EH (cell line): ENCODE data around the gene CUTA.

Experiments used
- DNase-seq: peaks from one replicate; pipeline ENCODE4 v3.0.0-alpha.2; 2015; ENCODE audit warnings: low read depth

Gene CUTA

GRCh38 chr6:33417903-33418689, at the start of gene CUTA:
CUTA (minus strand) TSS chr6:33418107; CDS start chr6:33418000, 107 bp downstream.
- peak; percentile 100 for DNase-seq

- no peak for DNase-seq
Observed at GRCh38 chr6:33467091-33467490, 49.2 kb upstream of the CUTA start.

- no peak for DNase-seq
Observed at GRCh38 chr6:33466075-33466735, 48.3 kb upstream of the CUTA start.

GRCh38 chr6:33459226-33459625, 41.3 kb upstream of the CUTA start:
- no peak for DNase-seq

- DNase-seq, result no peak
Observed at GRCh38 chr6:33458676-33459075, 40.8 kb upstream of the CUTA start.

GRCh38 chr6:33456156-33456555, 38.2 kb upstream of the CUTA start:
- no peak for DNase-seq

- DNase-seq, result no peak
Observed at GRCh38 chr6:33455051-33455450, 37.1 kb upstream of the CUTA start.

- DNase-seq, result peak; percentile 97
Observed at GRCh38 chr6:33454009-33454946, 36.4 kb upstream of the CUTA start, which contains the start of gene ZBTB9. ZBTB9 (plus strand) TSS chr6:33454576; CDS start chr6:33455101, 525 bp downstream.

GRCh38 chr6:33453393-33454008, 35.6 kb upstream of the CUTA start:
- DNase-seq, result peak; percentile 17

GRCh38 chr6:33452496-33452895, 34.6 kb upstream of the CUTA start:
- DNase-seq, result no peak

GRCh38 chr6:33451606-33452005, 33.7 kb upstream of the CUTA start:
- DNase-seq, result no peak

GRCh38 chr6:33450434-33450833, 32.5 kb upstream of the CUTA start:
- no peak for DNase-seq

GRCh38 chr6:33446356-33446755, 28.4 kb upstream of the CUTA start:
- no peak for DNase-seq

- no peak for DNase-seq
Observed at GRCh38 chr6:33445119-33445603, 27.3 kb upstream of the CUTA start.

GRCh38 chr6:33443619-33444504, 26.0 kb upstream of the CUTA start:
- no peak for DNase-seq

GRCh38 chr6:33443025-33443424, 25.1 kb upstream of the CUTA start:
- DNase-seq, result no peak

GRCh38 chr6:33442283-33442682, 24.4 kb upstream of the CUTA start:
- DNase-seq, result no peak

GRCh38 chr6:33441457-33441856, 23.6 kb upstream of the CUTA start:
- no peak for DNase-seq

- DNase-seq, result no peak
Observed at GRCh38 chr6:33440649-33441309, 22.9 kb upstream of the CUTA start.
